HepG2 (cell line): ENCODE measurements around the gene GPATCH2. TPM values are rescaled to one million over a fixed set of nuclear protein-coding genes. Genes with fewer than 3 reads are reported as not detected.

Experiments used
- ATAC-seq: fragments of 200-7000 bp; cut with Tn5 transposase; 3 replicates; pipeline ENCODE4 v1.9.1; 2020; ENCODE audit warnings: mild to moderate bottlenecking, moderate library complexity
- BruUV-seq: library from RNA; stranded (reverse); fragments of 400-500 nt; replicated peaks from 2 replicates; lab custom pipeline; 2021; lab: Mats Ljungman, UMichigan
- CTCF ChIA-PET: fragments of 300-600 bp; formaldehyde crosslinking; extraction: SDS; loops from one replicate; lab custom pipeline; 2021; ENCODE audit warnings: low total read pairs, inconsistent platforms, low intra/inter-chr PET ratio; lab: Yijun Ruan, JAX
- POLR2A ChIA-PET: fragments of 350-600 bp; sonication (Branson Sonifier 250); formaldehyde crosslinking; loops from one replicate; lab custom pipeline; 2020; ENCODE audit warnings: antibody characterized with exemption, inconsistent platforms; lab: Yijun Ruan, JAX
- DNase-seq: peaks from one replicate; pipeline ENCODE4 v3.0.0-alpha.2; 2015; ENCODE audit warnings: low spot score
- FAIRE-seq: peaks from 3 replicates; lab custom pipeline; 2011; peaks lifted over from hg19 to GRCh38; lab: Jason Lieb, UNC
- H2AFZ ChIP-seq: one replicate; pipeline ENCODE4 v1.6.1; 2011; ENCODE audit warnings: low read length, inconsistent platforms
- H3K27ac ChIP-seq: fragments of 300-600 bp; 3 replicates; pipeline ENCODE4 v1.8.0; 2011; ENCODE audit warnings: mixed run types, mild to moderate bottlenecking, mixed read lengths, low read length, inconsistent platforms; ENCODE audit not compliant: insufficient read depth; ENCODE audit errors: extremely low read length
- H3K27me3 ChIP-seq, 2 experiments: fragments of 200-600 bp in 1 of 2; 2 replicates in 1 of 2; 3 replicates in 1 of 2; pipeline versions ENCODE4 v1.6.0 to v1.8.0; 2011; ENCODE audit warnings: low read length in 2 of 2, mild to moderate bottlenecking in 2 of 2, moderate library complexity in 2 of 2, inconsistent platforms in 1 of 2; ENCODE audit not compliant: insufficient read depth in 2 of 2, control insufficient read depth in 1 of 2
- H3K36me3 ChIP-seq, 2 experiments: fragments of 200-600 bp in 1 of 2; replicated peaks in 1 of 2; 2 replicates in 1 of 2; 3 replicates in 1 of 2; pipeline versions ENCODE4 v1.5.1 to v1.8.0; 2011; ENCODE audit warnings: low read length in 2 of 2, inconsistent platforms in 1 of 2; ENCODE audit not compliant: insufficient read depth in 2 of 2, control insufficient read depth in 1 of 2
- H3K4me1 ChIP-seq: 2 replicates; pipeline ENCODE4 v1.5.1; 2012; ENCODE audit warnings: low read length, inconsistent platforms; ENCODE audit not compliant: insufficient read depth
- H3K4me2 ChIP-seq: 2 replicates; pipeline ENCODE4 v1.6.0; 2011; ENCODE audit warnings: low read depth, low read length, inconsistent platforms
- H3K4me3 ChIP-seq, 3 experiments: fragments of 200-600 bp in 1 of 3; sonication (generic), shearing (Covaris generic) in 1 of 3; replicated peaks in 1 of 3; 2 replicates each; pipeline ENCODE4 v1.5.1; 2011 to 2016; ENCODE audit warnings: low read length in 3 of 3, inconsistent platforms in 2 of 3, low read depth in 2 of 3, mild to moderate bottlenecking in 2 of 3, control low read depth in 1 of 3, mixed read lengths in 1 of 3; ENCODE audit not compliant: insufficient read depth in 1 of 3
- H3K79me2 ChIP-seq: one replicate; pipeline ENCODE4 v1.6.1; 2011; ENCODE audit warnings: low read length, inconsistent platforms; ENCODE audit not compliant: insufficient read depth
- H3K9ac ChIP-seq: 2 replicates; pipeline ENCODE4 v1.6.0; 2011; ENCODE audit warnings: mild to moderate bottlenecking, low read depth, low read length, inconsistent platforms; ENCODE audit not compliant: insufficient read depth
- H3K9me3 ChIP-seq: 2 replicates; pipeline ENCODE4 v1.5.1; 2012; ENCODE audit warnings: mild to moderate bottlenecking, low read length
- H4K20me1 ChIP-seq: 2 replicates; pipeline ENCODE4 v1.6.0; 2011; ENCODE audit warnings: inconsistent platforms, mild to moderate bottlenecking, low read length, moderate library complexity; ENCODE audit not compliant: insufficient read depth
- AKAP8 ChIP-seq: sonication (generic); formaldehyde crosslinking; IDR thresholded peaks from 2 replicates; pipeline ENCODE4 v1.5.1; 2020; ENCODE audit warnings: mild to moderate bottlenecking, missing genetic modification reagents
- PHF21A ChIP-seq: sonication (generic); formaldehyde crosslinking; IDR thresholded peaks from 2 replicates; pipeline ENCODE4 v1.5.0; 2020; ENCODE audit warnings: mild to moderate bottlenecking, missing genetic modification reagents
- SALL1 ChIP-seq: sonication (generic); formaldehyde crosslinking; IDR thresholded peaks from 2 replicates; pipeline ENCODE4 v1.8.0; 2022; ENCODE audit warnings: mild to moderate bottlenecking, missing genetic modification reagents
- ZNF282 ChIP-seq: fragments of 450-650 bp; IDR thresholded peaks from 2 replicates; pipeline ENCODE4 v1.6.1; 2018; ENCODE audit not compliant: partially characterized antibody
- ZNF343 ChIP-seq: sonication (generic); formaldehyde crosslinking; IDR thresholded peaks from 2 replicates; pipeline ENCODE4 v1.4.0; 2020; ENCODE audit warnings: mild to moderate bottlenecking, missing genetic modification reagents
- ZNF766 ChIP-seq: sonication (generic); formaldehyde crosslinking; IDR thresholded peaks from 2 replicates; pipeline ENCODE4 v1.5.0; 2020; ENCODE audit warnings: missing genetic modification reagents, borderline replicate concordance
- ZSCAN20 ChIP-seq: sonication (generic); formaldehyde crosslinking; IDR thresholded peaks from 2 replicates; pipeline ENCODE4 v1.4.0; 2020; ENCODE audit warnings: missing genetic modification reagents, mild to moderate bottlenecking, borderline replicate concordance
- WGBS: methylation state at CpG from one replicate; pipeline ENCODE4 v1.1.6; 2017; ENCODE audit warnings: low lambda C conversion rate; 5-methylcytosine and 5-hydroxymethylcytosine counted together
- in situ Hi-C: cut with HindIII; loops from 2 replicates; pipeline ENCODE4 v1.10.0; 2017; ENCODE audit warnings: low pct_unique_long_range_greater_than_20kb; ENCODE audit not compliant: extremely low pct_ligation_motif_present
- intact Hi-C: fragments of 100-400 bp; cut with micrococcal nuclease; formaldehyde crosslinking; loops from one replicate; pipeline ENCODE4 v1.10.0; 2022; ENCODE audit not compliant: unreplicated experiment
- polyA plus RNA-seq, 8 experiments: library from polyadenylated mRNA; depleted of rRNA in 3 of 8; stranded (reverse) in 7 of 8; unstranded in 1 of 8; fragments of >200 nt; fragmentation: Illumina TruSeq in 4 of 8; extraction: Trizol in 4 of 8; gene quantifications; 2 replicates each; pipeline versions ENCODE4 v1.2.1 to v1.2.3, GENCODE V29; 2011 to 2016; ENCODE audit warnings: low read depth in 4 of 8, missing spikeins in 1 of 8, mixed read lengths in 1 of 8; ENCODE audit not compliant: insufficient read depth in 1 of 8
- total RNA-seq, 5 experiments: library from RNA; depleted of rRNA; stranded (reverse); fragments of >200 nt; fragmentation: Illumina TruSeq; extraction: Trizol; gene quantifications; 2 replicates each; pipeline ENCODE4 v1.2.3, GENCODE V29; 2016; ENCODE audit warnings: low read depth in 1 of 5
- TF ChIP-seq, protein P1 (sequence below): sonication (generic); formaldehyde crosslinking; IDR thresholded peaks from 2 replicates; pipeline ENCODE4 v1.8.1; 2023; ENCODE audit warnings: missing genetic modification reagents, inconsistent platforms, borderline replicate concordance
- TF ChIP-seq, protein P2 (sequence below): sonication (generic); formaldehyde crosslinking; IDR thresholded peaks from 2 replicates; pipeline ENCODE4 v1.8.0; 2022; ENCODE audit warnings: missing genetic modification reagents, mild to moderate bottlenecking, borderline replicate concordance

The GPATCH2 gene
- total and polyA plus RNA-seq, 2 of the 13 experiments (the other 11 are each of a cell fraction or from before 2014, with no cell fraction given): 3.5 to 15.7 TPM

DNA sequence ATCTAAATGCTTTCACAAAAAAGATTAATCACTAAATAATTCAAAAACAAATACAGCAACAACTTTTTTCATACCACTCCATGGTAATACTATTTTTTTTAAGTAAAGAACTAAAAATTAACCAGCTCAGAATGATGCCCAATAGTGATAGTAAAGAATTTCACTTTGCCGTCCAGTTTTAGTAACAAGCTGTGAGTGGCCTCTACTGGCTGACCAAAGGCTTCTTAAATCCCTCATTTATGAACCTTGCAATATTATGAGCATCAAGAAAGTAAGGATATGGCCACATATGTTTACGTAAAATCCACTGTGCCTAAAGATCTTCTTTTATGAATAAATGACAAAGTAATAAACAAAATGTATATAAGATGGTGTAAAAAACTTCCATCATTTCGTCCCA, 108.6 kb downstream of the GPATCH2 start:
- WGBS: 95% methylated on average over 3 of the region's 3 CpGs
- Histone ChIP-seq H3K36me3 (no peaks in the 10 kb centered on the region), H2AFZ (no peak overlapping the region), H3K9ac (no peak overlapping the region)
- DNase-seq: no peak
- CTCF ChIA-PET: no interaction called here
- no peak for FAIRE-seq
- TF ChIP-seq SALL1 (CRISPR knock-in tag): no peak
- TF ChIP-seq, protein P1, sequence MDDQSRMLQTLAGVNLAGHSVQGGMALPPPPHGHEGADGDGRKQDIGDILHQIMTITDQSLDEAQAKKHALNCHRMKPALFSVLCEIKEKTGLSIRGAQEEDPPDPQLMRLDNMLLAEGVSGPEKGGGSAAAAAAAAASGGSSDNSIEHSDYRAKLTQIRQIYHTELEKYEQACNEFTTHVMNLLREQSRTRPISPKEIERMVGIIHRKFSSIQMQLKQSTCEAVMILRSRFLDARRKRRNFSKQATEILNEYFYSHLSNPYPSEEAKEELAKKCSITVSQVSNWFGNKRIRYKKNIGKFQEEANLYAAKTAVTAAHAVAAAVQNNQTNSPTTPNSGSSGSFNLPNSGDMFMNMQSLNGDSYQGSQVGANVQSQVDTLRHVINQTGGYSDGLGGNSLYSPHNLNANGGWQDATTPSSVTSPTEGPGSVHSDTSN (CRISPR knock-in tag): no peak
- TF ChIP-seq ZNF282: no peak
- TF ChIP-seq AKAP8 (CRISPR knock-in tag): no peak
- no peak for TF ChIP-seq ZNF766
- TF ChIP-seq PHF21A (CRISPR knock-in tag): no peak
- TF ChIP-seq ZSCAN20 (CRISPR knock-in tag): no peak
- TF ChIP-seq ZNF343 (CRISPR knock-in tag): no peak
- TF ChIP-seq, protein P2, sequence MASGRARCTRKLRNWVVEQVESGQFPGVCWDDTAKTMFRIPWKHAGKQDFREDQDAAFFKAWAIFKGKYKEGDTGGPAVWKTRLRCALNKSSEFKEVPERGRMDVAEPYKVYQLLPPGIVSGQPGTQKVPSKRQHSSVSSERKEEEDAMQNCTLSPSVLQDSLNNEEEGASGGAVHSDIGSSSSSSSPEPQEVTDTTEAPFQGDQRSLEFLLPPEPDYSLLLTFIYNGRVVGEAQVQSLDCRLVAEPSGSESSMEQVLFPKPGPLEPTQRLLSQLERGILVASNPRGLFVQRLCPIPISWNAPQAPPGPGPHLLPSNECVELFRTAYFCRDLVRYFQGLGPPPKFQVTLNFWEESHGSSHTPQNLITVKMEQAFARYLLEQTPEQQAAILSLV (CRISPR knock-in tag): no peak
- TF ChIP-seq, all 625 proteins: peak for 0
- Histone ChIP-seq H3K9me3 (no peaks in the 10 kb centered on the region), H3K4me1 (no peaks in the 10 kb centered on the region), H3K27ac (no peak overlapping the region), H4K20me1 (no peaks in the 10 kb centered on the region), H3K27me3 (no peaks in the 10 kb centered on the region), H3K4me2 (no peak overlapping the region), H3K4me3 (no peak overlapping the region), H3K79me2 (no peaks in the 10 kb centered on the region)
- in situ Hi-C loops: no loop called here
- BruUV-seq: no TSS peak
- POLR2A ChIA-PET: no interaction called here
- intact Hi-C loops: no loop called here
- ATAC-seq: no peak
